CD14-positive monocyte (primary cell): ENCODE data around the gene AFM. TPM values are rescaled to one million over a fixed set of nuclear protein-coding genes. Genes with fewer than 3 reads are reported as not detected.
"Not testable (repeated sequence)": the region's sequence is repeated elsewhere in the genome, so short reads cannot be mapped to it uniquely, and the experiment has no call there.

Experiments used
- DNase-seq, 3 donors: peaks; one replicate each; pipeline ENCODE4 v3.0.0-alpha.2; 2011 to 2022
- H2AFZ ChIP-seq: 2 replicates; pipeline ENCODE4 v1.6.0; 2012; ENCODE audit warnings: mild to moderate bottlenecking, low read depth, low read length, inconsistent platforms; ENCODE audit not compliant: insufficient read depth, poor library complexity, severe bottlenecking
- H3K27ac ChIP-seq, 2 donors: 1 replicate in 1 of 2; 2 replicates in 1 of 2; pipeline ENCODE4 v1.5.1; 2012 to 2013; ENCODE audit warnings: low read length in 2 of 2, control low read depth in 1 of 2, inconsistent platforms in 1 of 2, low read depth in 1 of 2, mild to moderate bottlenecking in 1 of 2
- H3K27me3 ChIP-seq, 2 donors: one replicate each; pipeline versions ENCODE4 v1.6.0 to v1.6.1; 2011 to 2013; ENCODE audit warnings: low read length in 2 of 2; ENCODE audit not compliant: control insufficient read depth in 2 of 2, insufficient read depth in 2 of 2
- H3K36me3 ChIP-seq, 2 donors: replicated peaks in 1 of 2; 1 replicate in 1 of 2; 2 replicates in 1 of 2; pipeline versions ENCODE4 v1.5.1 to v1.6.1; 2012 to 2013; ENCODE audit warnings: low read length in 2 of 2, control low read depth in 1 of 2, inconsistent platforms in 1 of 2, mild to moderate bottlenecking in 1 of 2; ENCODE audit not compliant: insufficient read depth in 2 of 2, control insufficient read depth in 1 of 2
- H3K4me1 ChIP-seq, 2 donors: 1 replicate in 1 of 2; 2 replicates in 1 of 2; pipeline versions ENCODE4 v1.5.1 to v1.6.1; 2012 to 2013; ENCODE audit warnings: low read length in 2 of 2, control low read depth in 1 of 2, inconsistent platforms in 1 of 2, mild to moderate bottlenecking in 1 of 2, moderate library complexity in 1 of 2; ENCODE audit not compliant: insufficient read depth in 2 of 2, control insufficient read depth in 1 of 2
- H3K4me2 ChIP-seq: replicated peaks from 2 replicates; pipeline ENCODE3; 2012; ENCODE audit warnings: low read length, moderate library complexity, mild to moderate bottlenecking; ENCODE audit not compliant: poor library complexity, severe bottlenecking; ENCODE audit errors: extremely low read depth
- H3K4me3 ChIP-seq, 3 experiments: fragments of 200-600 bp in 1 of 3; sonication (generic) in 1 of 3; replicated peaks in 1 of 3; 1 replicate in 2 of 3; 2 replicates in 1 of 3; pipeline ENCODE4 v1.5.1; 2011 to 2013; ENCODE audit warnings: low read length in 3 of 3, mild to moderate bottlenecking in 3 of 3, control low read depth in 2 of 3, low read depth in 2 of 3, inconsistent platforms in 1 of 3, moderate library complexity in 1 of 3
- H3K79me2 ChIP-seq: 2 replicates; pipeline ENCODE4 v1.6.0; 2012; ENCODE audit warnings: mild to moderate bottlenecking, control low read depth, inconsistent platforms, low read length, moderate library complexity; ENCODE audit not compliant: insufficient read depth
- H3K9ac ChIP-seq: 2 replicates; pipeline ENCODE4 v1.6.0; 2017; ENCODE audit warnings: low read length, mild to moderate bottlenecking; ENCODE audit not compliant: insufficient read depth, poor library complexity, severe bottlenecking
- H3K9me3 ChIP-seq, 2 donors: replicated peaks in 1 of 2; 1 replicate in 1 of 2; 2 replicates in 1 of 2; pipeline versions ENCODE4 v1.5.1 to v1.6.1; 2012 to 2013; ENCODE audit warnings: low read length in 2 of 2, control low read depth in 1 of 2; ENCODE audit not compliant: control insufficient read depth in 1 of 2, insufficient read depth in 1 of 2
- H4K20me1 ChIP-seq: 2 replicates; pipeline ENCODE4 v1.6.0; 2012; ENCODE audit warnings: mild to moderate bottlenecking, low read length, control low read depth, moderate library complexity; ENCODE audit not compliant: insufficient read depth
- H3K27ac Mint-ChIP-seq, 7 donors: one replicate each; pipeline ENCODE4 v1.8.0; 2020; ENCODE audit warnings: mild to moderate bottlenecking in 7 of 7, mixed read lengths in 7 of 7, moderate library complexity in 6 of 7, inconsistent platforms in 2 of 7
- H3K27me3 Mint-ChIP-seq, 3 donors: one replicate each; pipeline ENCODE4 v1.8.0; 2021 to 2022; ENCODE audit warnings: low read depth in 3 of 3, mild to moderate bottlenecking in 3 of 3, mixed read lengths in 3 of 3, moderate library complexity in 3 of 3, inconsistent platforms in 1 of 3
- H3K36me3 Mint-ChIP-seq, 2 donors: one replicate each; pipeline ENCODE4 v1.8.0; 2020; ENCODE audit warnings: mixed read lengths in 2 of 2, inconsistent platforms in 1 of 2, mild to moderate bottlenecking in 1 of 2
- H3K4me1 Mint-ChIP-seq: one replicate; pipeline ENCODE4 v1.8.0; 2020; ENCODE audit warnings: mild to moderate bottlenecking, mixed read lengths
- H3K4me3 Mint-ChIP-seq, 2 donors: one replicate each; pipeline ENCODE4 v1.8.0; 2020; ENCODE audit warnings: mild to moderate bottlenecking in 2 of 2, mixed read lengths in 2 of 2, moderate library complexity in 1 of 2
- H3K9me3 Mint-ChIP-seq, 7 donors: one replicate each; pipeline ENCODE4 v1.8.0; 2020 to 2022; ENCODE audit warnings: mixed read lengths in 7 of 7, mild to moderate bottlenecking in 6 of 7, moderate library complexity in 6 of 7, inconsistent platforms in 2 of 7
- WGBS: methylation state at CpG from one replicate; pipeline ENCODE4 v1.1.5; 2013; ENCODE audit warnings: missing lambda C conversion rate; ENCODE audit not compliant: insufficient coverage; 5-methylcytosine and 5-hydroxymethylcytosine counted together
- intact Hi-C, 2 donors: fragments of 100-400 bp; cut with micrococcal nuclease; formaldehyde crosslinking; loops; one replicate each; pipeline versions ENCODE4 v1.15.0 to v1.15.1; 2023
- polyA plus RNA-seq, 3 donors: library from polyadenylated mRNA; depleted of rRNA in 1 of 3; unstranded in 2 of 3; stranded (reverse) in 1 of 3; fragments of 300-500 nt in 2 of 3; fragments of >200 nt in 1 of 3; fragmentation: Illumina TruSeq in 2 of 3; gene quantifications; 1 replicate in 2 of 3; 2 replicates in 1 of 3; pipeline ENCODE4 v1.2.3, GENCODE V29; 2012 to 2021
- TF ChIP-seq, protein P1 (sequence below): fragments of 200-600 bp; IDR thresholded peaks from one replicate; pipeline ENCODE4 v1.8.0; 2022; ENCODE audit warnings: antibody characterized with exemption, mild to moderate bottlenecking

The AFM gene
- polyA plus RNA-seq, 3 donors: not detected

DNA sequence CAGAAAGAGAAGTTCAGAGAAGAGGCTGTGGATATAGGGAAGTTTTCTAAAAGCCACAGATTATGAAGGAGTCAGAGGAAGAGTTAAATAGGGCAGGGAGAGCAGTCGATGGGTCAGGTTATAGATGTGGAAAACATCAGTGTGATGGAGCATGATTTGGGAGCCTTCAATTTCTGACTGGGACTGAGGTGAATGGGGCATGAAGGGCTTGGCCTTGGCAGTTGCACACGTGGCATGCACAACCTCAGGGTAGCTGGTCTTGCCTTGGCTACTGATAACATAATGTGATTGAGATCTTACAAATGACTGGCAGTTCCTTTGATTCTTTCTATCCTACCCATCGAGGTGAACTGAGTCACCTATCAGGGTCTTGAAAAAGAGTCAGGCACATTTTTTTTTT, 59.7 kb downstream of the AFM start:
- no peak for DNase-seq
- Histone ChIP-seq H3K36me3 (no peaks in the 10 kb centered on the region), H3K27ac (no peak overlapping the region), H3K4me3 (no peak overlapping the region), H2AFZ (no peak overlapping the region), H3K79me2 (no peaks in the 10 kb centered on the region), H4K20me1 (no peaks in the 10 kb centered on the region), H3K27me3 (no peaks in the 10 kb centered on the region), H3K4me2 (no peak overlapping the region), H3K9me3 (no peaks in the 10 kb centered on the region), H3K9ac (no peak overlapping the region), H3K4me1 (no peaks in the 10 kb centered on the region)
- no peaks in the 10 kb centered on the region for H3K4me1 Mint-ChIP-seq
- TF ChIP-seq, protein P1, sequence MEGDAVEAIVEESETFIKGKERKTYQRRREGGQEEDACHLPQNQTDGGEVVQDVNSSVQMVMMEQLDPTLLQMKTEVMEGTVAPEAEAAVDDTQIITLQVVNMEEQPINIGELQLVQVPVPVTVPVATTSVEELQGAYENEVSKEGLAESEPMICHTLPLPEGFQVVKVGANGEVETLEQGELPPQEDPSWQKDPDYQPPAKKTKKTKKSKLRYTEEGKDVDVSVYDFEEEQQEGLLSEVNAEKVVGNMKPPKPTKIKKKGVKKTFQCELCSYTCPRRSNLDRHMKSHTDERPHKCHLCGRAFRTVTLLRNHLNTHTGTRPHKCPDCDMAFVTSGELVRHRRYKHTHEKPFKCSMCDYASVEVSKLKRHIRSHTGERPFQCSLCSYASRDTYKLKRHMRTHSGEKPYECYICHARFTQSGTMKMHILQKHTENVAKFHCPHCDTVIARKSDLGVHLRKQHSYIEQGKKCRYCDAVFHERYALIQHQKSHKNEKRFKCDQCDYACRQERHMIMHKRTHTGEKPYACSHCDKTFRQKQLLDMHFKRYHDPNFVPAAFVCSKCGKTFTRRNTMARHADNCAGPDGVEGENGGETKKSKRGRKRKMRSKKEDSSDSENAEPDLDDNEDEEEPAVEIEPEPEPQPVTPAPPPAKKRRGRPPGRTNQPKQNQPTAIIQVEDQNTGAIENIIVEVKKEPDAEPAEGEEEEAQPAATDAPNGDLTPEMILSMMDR: no peak
- intact Hi-C loops: no loop called here
- H3K4me3 Mint-ChIP-seq: no peak overlapping the region
- WGBS: 67% methylated on average over 1 of the region's 3 CpGs
- H3K27me3 Mint-ChIP-seq: peaks cover 0 to 2% (median 2%) of the 10 kb centered on the region in 3 donors
- no peak overlapping the region for H3K27ac Mint-ChIP-seq
- H3K9me3 Mint-ChIP-seq: peaks cover 0 to 7% (median 0%) of the 10 kb centered on the region in 7 donors
- no peaks in the 10 kb centered on the region for H3K36me3 Mint-ChIP-seq

- Histone ChIP-seq H3K9me3 (no peaks in the 10 kb centered on the region), H3K4me1 (no peaks in the 10 kb centered on the region), H3K4me3 (no peak overlapping the region), H3K27ac (no peak overlapping the region), H3K9ac (no peak overlapping the region), H4K20me1 (no peaks in the 10 kb centered on the region), H3K4me2 (no peak overlapping the region), H3K36me3 (no peaks in the 10 kb centered on the region), H2AFZ (no peak overlapping the region), H3K27me3 (no peaks in the 10 kb centered on the region), H3K79me2 (no peaks in the 10 kb centered on the region)
- H3K4me1 Mint-ChIP-seq: no peaks in the 10 kb centered on the region
- H3K9me3 Mint-ChIP-seq: peaks cover 0 to 7% (median 0%) of the 10 kb centered on the region in 7 donors
- H3K27me3 Mint-ChIP-seq: peaks cover 0 to 2% (median 0%) of the 10 kb centered on the region in 3 donors
- DNase-seq: no peak
- H3K36me3 Mint-ChIP-seq: no peaks in the 10 kb centered on the region
- no peak overlapping the region for H3K4me3 Mint-ChIP-seq
- no peak overlapping the region for H3K27ac Mint-ChIP-seq
- WGBS: 100% methylated on average over 1 of the region's 2 CpGs
- TF ChIP-seq, protein P1: no peak
- intact Hi-C loops: no loop called here
Observed at GRCh38 chr4:73544620-73545019, 63.1 kb downstream of the AFM start.

DNA sequence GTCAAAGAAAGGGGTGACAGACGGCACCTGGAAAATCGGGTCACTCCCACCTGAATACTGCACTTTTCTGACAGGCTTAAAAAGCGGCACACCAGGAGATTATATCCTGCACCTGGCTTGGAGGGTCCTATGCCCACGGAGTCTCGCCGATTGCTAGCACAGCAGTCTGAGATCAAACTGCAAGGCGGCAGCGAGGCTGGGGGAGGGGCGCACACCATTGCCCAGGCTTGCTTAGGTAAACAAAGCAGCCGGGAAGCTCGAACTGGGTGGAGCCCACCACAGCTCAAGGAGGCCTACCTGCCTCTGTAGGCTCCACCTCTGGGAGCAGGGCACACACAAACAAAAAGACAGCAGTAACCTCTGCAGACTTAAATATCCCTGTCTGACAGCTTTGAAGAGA, 69.3 kb downstream of the AFM start:
- H3K9me3 Mint-ChIP-seq, H3K79me2 ChIP-seq, H3K36me3 ChIP-seq, H4K20me1 ChIP-seq, H2AFZ ChIP-seq, H3K27me3 ChIP-seq, H3K4me1 ChIP-seq, intact Hi-C loops, H3K4me3 ChIP-seq, H3K4me3 Mint-ChIP-seq, H3K4me2 ChIP-seq, DNase-seq, H3K36me3 Mint-ChIP-seq, H3K9ac ChIP-seq, H3K27ac ChIP-seq, H3K27ac Mint-ChIP-seq, H3K9me3 ChIP-seq, H3K4me1 Mint-ChIP-seq, H3K27me3 Mint-ChIP-seq: not testable (repeated sequence)
- WGBS: 97% methylated on average over 4 of the region's 11 CpGs
